Cardiac muscle cell (in vitro differentiated cells and primary cell): Measurements from ENCODE around the gene CASTOR2. TPM values are rescaled to one million over a fixed set of nuclear protein-coding genes. Genes with fewer than 3 reads are reported as not detected.

ENCODE experiments used
- DNase-seq, 2 donors: peaks; one replicate each; pipeline versions ENCODE4 v3.0.0 to v3.0.0-alpha.2; 2010 to 2017; ENCODE audit warnings: low read depth in 1 of 2, low spot score in 1 of 2
- H3K27ac ChIP-seq: fragments of 200-600 bp; sonication (generic); 2 replicates; pipeline ENCODE4 v1.5.1; 2016
- H3K27me3 ChIP-seq: fragments of 200-600 bp; sonication (generic); 2 replicates; pipeline ENCODE4 v1.6.0; 2016; ENCODE audit warnings: control low read depth
- H3K36me3 ChIP-seq: fragments of 200-600 bp; sonication (generic); 2 replicates; pipeline ENCODE4 v1.5.1; 2016; ENCODE audit warnings: control low read depth
- H3K4me1 ChIP-seq: fragments of 200-600 bp; sonication (generic); 2 replicates; pipeline ENCODE4 v1.8.1; 2017; ENCODE audit warnings: low read depth, mild to moderate bottlenecking, mixed run types
- H3K4me3 ChIP-seq: fragments of 200-600 bp; sonication (generic); 2 replicates; pipeline ENCODE4 v1.5.1; 2016; ENCODE audit warnings: mild to moderate bottlenecking
- H3K9me3 ChIP-seq: fragments of 200-600 bp; sonication (generic); 2 replicates; pipeline ENCODE4 v1.5.1; 2017; ENCODE audit warnings: low read depth, mild to moderate bottlenecking, control low read depth
- CTCF ChIP-seq: IDR thresholded peaks from 2 replicates; pipeline ENCODE4 v1.5.1; 2012; ENCODE audit warnings: low read depth, mild to moderate bottlenecking, low read length
- polyA plus RNA-seq: library from polyadenylated mRNA; unstranded; fragments of >200 nt; fragmentation: Nextera tagmentation; extraction: Ambion mirVana; gene quantifications from 2 replicates; pipeline ENCODE4 v1.2.1, GENCODE V29; 2016
- total RNA-seq: library from RNA; depleted of rRNA; stranded (reverse); fragments of >200 nt; gene quantifications from 2 replicates; pipeline ENCODE4 v1.2.3, GENCODE V29; 2016

CASTOR2 gene
- total and polyA plus RNA-seq, 2 experiments from 2014 or later = 16.3 to 31.8 TPM

GRCh38 chr7:75010036-75010435, 45.5 kb downstream of the CASTOR2 start:
- DNase-seq = no peak

DNA sequence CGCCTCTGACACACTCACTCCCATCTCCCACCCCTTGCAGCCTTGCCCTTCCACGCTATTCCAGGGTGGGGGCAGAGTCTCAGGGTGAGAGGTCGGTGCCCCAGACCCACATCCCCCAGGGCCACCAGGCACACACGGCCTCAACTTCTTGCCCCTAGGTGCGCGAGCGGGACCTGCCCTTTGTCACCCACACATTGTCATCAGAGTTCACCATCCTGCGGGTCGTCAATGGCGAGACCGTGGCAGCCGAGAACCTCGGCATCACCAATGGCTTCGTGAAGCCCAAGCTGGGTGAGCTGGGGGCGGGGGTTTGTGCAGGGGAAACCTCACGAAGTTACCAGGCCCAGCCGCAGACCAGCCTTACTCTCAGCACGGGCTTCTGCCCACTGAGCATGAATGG, 53.3 kb downstream of the CASTOR2 start:
- Histone ChIP-seq H3K36me3 (peaks cover 14% of the 10 kb centered on the region), H3K27me3 (no peaks in the 10 kb centered on the region), H3K4me1 (no peaks in the 10 kb centered on the region), H3K9me3 (no peaks in the 10 kb centered on the region), H3K4me3 (no peak overlapping the region), H3K27ac (no peak overlapping the region)
- no peak for DNase-seq
- TF ChIP-seq CTCF = no peak

More at GRCh38 chr7:75010036-75010435, 45.5 kb downstream of the CASTOR2 start:
- Histone ChIP-seq H3K27ac (no peak overlapping the region), H3K4me1 (no peaks in the 10 kb centered on the region), H3K36me3 (no peaks in the 10 kb centered on the region), H3K9me3 (no peaks in the 10 kb centered on the region), H3K4me3 (no peak overlapping the region), H3K27me3 (no peaks in the 10 kb centered on the region)
- no peak for TF ChIP-seq CTCF

GRCh38 chr7:75018570-75019364, 54.3 kb downstream of the CASTOR2 start:
- no peak for TF ChIP-seq CTCF
- Histone ChIP-seq H3K27ac (no peak overlapping the region), H3K4me3 (no peak overlapping the region), H3K9me3 (no peaks in the 10 kb centered on the region), H3K27me3 (no peaks in the 10 kb centered on the region), H3K36me3 (peaks cover 19% of the 10 kb centered on the region), H3K4me1 (no peaks in the 10 kb centered on the region)
- DNase-seq = no peak

GRCh38 chr7:75019800-75020199, 55.3 kb downstream of the CASTOR2 start:
- peaks cover 22% of the 10 kb centered on the region for H3K36me3 ChIP-seq

DNA sequence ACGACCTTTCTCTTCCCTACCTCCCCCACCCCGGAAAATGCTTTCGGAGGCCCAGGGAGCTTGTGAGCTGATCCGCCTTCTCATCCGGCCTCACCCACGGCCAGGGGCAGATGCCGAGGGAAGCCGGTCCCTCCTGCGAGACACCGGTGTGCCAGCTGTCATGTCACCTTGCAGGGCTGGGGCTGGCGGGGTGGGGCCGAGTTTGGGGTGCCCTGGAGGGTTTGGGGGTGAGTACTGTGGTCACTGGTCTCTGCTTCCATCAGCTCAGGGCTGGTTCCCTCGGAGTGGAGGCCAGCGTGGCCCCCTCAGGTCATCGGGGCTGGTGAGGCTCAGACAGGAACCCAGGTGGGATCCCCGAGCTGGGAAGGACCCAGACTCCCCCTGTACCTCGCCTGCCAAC, 60.4 kb downstream of the CASTOR2 start:
- no peak overlapping the region for H3K4me3 ChIP-seq
- no peaks in the 10 kb centered on the region for H3K27me3 ChIP-seq
- no peaks in the 10 kb centered on the region for H3K9me3 ChIP-seq
- H3K4me1 ChIP-seq = no peaks in the 10 kb centered on the region
- peaks cover 19% of the 10 kb centered on the region for H3K36me3 ChIP-seq
- peak overlapping the region; percentile 6 for H3K27ac ChIP-seq
- no peak for DNase-seq
- no peak for TF ChIP-seq CTCF

More at GRCh38 chr7:75019800-75020199, 55.3 kb downstream of the CASTOR2 start:
- TF ChIP-seq CTCF = no peak
- Histone ChIP-seq H3K4me3 (no peak overlapping the region), H3K27ac (no peak overlapping the region), H3K27me3 (no peaks in the 10 kb centered on the region), H3K4me1 (no peaks in the 10 kb centered on the region), H3K9me3 (no peaks in the 10 kb centered on the region)
- DNase-seq = no peak
